ENCODE data around the gene CPSF7.
"Not testable (repeated sequence)": the region's sequence is repeated elsewhere in the genome, so short reads cannot be mapped to it uniquely, and the experiment has no call there.

The CPSF7 gene

DNA sequence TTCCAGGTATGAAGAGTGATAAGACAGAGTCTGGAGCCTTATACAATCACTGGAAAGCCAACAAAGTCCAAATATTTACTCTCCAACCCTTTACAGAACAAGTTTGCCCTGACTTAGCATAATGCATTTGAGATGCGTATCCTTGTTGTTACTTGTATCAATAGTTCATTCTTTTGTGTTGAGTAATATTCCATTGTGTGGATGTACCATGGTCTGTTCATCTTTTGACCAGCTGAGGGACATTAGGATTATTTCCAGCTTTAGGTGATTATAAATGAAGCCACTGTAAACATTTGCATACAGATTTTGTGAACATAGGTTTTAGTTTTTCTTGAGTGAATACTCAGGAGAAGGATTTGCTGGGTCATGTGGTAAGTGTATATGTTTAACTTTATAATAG, 9.8 kb upstream of the CPSF7 start:
- no peak for DNase-seq (ENCODE audit: low read depth)

DNA sequence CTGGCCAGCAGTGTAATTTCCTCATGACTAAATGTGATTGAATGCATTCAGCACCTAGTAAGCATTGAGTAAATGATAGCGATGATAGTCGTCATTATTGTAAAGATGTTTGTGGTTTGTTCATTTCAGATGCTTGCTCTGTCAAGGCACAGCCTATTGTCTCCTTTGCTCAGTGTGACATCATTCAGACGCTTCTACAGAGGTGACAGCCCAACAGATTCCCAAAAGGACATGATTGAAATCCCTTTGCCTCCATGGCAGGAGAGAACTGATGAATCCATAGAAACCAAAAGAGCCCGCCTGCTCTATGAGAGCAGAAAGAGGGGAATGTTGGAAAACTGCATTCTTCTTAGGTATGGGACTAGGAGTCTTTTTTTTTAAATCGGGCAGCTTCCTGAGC, 7.7 kb upstream of the CPSF7 start:
- DNase-seq (ENCODE audit: low read depth): no peak

DNA sequence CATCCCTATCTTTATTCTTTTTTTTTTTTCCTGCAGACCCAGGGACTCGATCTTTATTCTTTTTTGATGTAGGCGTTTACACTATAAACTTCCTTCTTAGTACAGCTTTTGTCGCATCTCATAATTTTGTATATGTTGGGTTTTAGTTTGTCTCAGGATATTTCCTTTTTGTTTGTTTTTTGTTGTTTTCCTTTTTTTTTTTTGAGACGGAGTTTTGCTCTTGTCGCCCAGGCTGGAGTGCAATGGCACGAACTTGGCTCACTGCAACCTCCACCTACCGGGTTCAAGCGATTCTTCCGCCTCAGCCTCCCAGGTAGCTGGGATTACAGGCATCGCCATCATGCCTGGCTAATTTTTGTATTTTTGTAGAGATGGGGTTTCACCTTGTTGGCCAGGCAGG, 1.1 kb upstream of the CPSF7 start:
- not testable (repeated sequence) for DNase-seq (ENCODE audit: low read depth)

DNA sequence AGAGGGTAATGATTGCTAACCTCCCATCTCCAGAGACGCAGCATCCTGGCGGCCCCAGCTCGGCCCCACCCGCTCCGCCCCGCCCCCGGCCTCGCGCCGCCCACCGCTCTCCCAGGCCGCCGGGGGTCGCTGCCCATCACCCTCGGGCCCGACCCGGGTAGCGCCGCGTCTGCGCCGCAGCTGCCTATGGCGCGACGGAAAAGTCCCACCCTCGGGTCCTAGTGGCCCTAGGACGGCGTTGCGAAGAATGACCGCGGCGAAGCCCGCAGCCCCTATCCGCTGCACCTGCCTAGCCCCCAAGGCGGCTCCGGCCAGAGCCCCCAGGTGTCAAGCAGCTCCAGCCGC, 457 bp downstream of the CPSF7 start:
- DNase-seq (ENCODE audit: low read depth): peak; percentile 59

DNA sequence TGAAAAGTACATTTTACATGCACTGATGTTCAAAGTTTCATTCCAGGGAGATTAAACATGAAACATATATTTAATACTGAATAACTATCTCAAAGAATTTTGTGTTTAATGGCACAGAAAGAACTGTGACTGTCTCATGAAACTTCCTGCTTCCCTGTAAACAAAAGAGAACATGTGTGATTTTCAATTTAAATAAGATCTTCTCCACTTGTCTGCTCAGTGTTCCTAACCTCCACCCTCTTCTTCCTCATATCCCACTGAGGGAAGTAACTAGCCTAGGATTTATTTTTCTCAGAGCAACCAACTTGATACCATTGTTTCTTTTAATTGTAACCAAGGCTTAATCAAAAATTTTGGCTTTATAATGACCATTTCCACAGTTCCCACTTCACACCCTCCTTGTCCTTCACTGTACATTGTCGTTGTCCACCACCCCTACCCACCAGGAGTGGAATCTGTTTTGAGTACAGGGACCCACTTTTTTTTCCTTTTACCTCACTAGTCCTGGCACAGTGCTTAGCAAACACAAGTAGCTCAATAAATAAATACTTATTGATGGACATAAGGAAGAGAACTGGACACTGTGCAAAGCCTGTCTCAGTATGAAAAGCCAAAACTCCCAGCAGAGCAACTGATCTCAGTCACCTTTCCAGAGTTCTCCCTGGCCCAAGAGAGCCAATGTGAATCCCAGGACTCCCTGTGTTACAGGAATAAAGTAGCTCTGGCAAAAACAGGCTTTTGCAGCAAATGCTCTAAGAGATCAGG, 4.2 kb downstream of the CPSF7 start:
- no peak for DNase-seq (ENCODE audit: low read depth)

DNA sequence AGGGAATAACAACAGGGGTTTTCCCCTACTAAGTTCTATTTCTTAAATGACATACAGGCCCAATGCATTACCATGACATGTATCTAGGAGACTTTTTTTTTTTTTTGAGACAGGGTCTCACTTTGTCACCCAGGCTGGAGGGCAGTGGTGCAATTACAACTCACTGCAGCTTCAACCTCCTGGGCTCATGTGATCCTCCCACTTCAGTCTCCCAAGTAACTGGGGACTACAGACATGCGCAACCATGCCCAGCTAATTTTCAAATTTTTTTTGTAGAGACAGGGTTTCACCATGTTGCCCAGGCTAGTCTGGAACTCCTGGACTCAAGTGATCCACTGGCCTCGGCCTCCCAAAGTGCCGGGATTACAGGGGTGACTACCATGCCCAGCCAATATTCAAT, 7.5 kb downstream of the CPSF7 start:
- no peak for DNase-seq (ENCODE audit: low read depth)

DNA sequence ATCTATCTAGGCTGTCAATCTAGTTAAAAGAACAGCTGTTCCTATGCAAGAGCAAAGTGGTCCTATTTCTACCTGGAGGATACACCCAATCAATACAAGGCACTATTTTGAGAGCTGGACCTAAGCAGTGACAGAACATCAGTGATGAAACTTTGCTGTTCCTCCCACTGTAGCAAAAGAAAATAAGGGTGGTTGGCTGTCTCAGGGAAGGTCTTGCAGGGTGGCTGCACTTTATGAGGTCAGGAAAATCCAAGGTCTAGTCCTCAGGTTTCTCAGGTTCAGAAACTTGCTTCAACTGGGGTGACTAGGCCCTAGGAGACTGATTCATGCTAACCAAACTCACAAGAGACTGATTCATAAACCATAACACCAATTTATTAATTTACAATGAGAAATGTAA, 11.6 kb downstream of the CPSF7 start:
- DNase-seq (ENCODE audit: low read depth): no peak

DNA sequence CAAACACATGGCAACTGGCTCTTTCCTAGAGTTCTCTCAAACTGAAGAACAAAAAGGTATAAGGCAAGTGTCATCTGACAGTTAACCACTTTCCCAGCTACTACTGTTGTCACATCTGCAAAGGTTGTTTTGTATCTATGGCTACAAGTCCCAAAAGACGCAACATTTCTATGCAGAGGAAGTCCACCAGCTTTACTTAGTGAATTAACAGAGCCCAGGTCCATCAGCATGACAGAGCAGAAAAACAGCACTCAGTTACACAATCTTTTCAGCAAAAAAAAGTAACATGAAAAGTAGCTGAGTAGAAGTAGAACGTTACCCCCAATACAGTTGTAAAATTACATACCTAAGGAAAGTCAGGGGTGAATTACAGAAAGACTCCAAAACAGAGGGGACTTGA, 12.1 kb downstream of the CPSF7 start:
- DNase-seq (ENCODE audit: low read depth): no peak

DNA sequence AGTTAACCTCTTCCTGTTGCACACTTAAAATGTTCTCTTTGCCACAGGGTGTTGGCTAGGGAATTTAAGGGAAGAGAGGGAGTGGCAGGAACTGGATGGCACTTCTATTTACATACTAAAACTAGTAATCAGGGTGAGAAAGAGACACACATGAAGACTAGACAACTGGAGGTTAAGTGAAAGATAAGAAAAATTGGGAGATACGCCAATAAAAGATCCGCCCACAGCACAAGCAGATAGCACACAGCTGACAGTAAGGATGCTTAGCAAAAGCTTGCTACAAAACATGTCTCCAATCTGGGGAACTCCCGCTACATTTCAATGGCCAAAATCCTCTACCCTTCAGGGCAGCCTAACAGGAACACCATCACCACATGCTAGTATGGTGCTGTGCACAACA, 12.8 kb downstream of the CPSF7 start:
- DNase-seq (ENCODE audit: low read depth): no peak

DNA sequence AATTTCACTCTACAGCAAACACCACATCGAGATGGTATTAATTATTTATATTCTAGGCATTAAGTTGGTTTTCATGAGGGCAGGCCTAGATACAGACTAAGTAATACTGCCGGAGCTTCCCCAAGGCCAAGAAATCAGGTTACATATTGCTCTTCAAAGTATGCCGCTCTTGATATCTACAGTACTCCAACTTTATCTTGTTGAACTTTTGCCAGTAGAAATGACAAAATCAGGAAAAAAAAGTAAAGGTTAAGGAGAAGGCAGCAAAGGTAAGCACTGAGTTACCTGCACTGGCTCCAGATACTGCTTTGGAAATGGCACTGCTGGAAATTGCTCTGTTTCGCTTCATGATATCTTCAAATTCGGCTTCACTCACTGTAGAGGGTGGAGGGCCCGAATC, 14.4 kb downstream of the CPSF7 start:
- no peak for DNase-seq (ENCODE audit: low read depth)

DNA sequence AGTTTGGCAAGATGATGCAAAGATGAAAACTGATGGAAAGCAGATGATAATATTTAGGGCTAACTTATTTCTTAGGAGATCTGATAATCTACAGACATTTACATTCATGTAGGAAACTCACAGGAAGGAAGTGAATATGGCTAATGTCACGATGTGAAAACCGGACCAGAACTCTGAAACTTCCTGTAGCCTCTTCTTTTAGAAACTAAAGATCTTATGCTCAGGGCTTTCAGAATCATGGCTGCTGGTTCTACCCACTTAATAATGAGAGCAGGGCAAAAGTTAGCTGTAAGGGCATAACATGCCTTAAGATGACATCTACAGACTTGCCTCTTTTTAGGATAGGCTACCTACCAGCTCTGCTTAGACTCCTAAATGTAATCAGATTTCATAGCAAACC, 15.2 kb downstream of the CPSF7 start:
- no peak for DNase-seq (ENCODE audit: low read depth)

DNA sequence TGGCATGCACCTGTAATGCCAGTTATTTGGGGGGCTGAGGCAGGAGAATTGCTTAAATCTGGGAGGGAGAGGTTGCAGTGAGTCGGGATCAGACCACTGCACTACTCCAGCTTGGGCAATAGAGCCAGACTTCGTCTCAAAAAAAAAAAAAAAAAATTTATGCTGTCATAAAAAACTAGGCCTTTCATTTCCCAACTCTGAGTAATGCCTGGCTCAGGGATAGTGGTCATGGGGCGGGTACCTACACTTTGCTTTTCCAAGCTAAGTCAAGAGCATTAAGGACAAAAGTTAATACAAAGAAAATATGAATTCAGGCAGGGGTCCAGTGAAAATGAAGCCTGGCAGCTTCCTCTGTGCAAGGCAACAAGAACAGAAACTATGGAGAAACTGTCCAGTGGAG, 16.3 kb downstream of the CPSF7 start:
- DNase-seq (ENCODE audit: low read depth): no peak

DNA sequence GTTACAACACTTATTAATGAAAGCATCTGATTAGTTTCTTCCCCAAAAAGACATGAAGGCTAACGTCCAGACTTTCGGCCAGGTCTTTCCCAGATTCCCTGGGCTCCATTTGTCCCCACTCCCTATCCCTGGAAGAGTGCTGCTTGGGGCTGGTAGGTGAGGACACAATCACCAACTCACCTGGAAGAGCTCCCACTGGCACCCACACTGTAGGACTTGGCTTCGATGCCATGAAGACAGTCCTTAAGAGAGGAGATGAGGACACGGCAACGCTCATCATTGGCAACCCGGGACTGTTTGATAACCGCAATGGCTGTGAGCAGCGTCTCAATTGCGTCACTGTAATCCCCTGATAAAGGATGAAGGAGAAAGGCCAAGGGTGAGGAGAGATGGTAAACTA, 18.2 kb downstream of the CPSF7 start:
- no peak for DNase-seq (ENCODE audit: low read depth)

DNA sequence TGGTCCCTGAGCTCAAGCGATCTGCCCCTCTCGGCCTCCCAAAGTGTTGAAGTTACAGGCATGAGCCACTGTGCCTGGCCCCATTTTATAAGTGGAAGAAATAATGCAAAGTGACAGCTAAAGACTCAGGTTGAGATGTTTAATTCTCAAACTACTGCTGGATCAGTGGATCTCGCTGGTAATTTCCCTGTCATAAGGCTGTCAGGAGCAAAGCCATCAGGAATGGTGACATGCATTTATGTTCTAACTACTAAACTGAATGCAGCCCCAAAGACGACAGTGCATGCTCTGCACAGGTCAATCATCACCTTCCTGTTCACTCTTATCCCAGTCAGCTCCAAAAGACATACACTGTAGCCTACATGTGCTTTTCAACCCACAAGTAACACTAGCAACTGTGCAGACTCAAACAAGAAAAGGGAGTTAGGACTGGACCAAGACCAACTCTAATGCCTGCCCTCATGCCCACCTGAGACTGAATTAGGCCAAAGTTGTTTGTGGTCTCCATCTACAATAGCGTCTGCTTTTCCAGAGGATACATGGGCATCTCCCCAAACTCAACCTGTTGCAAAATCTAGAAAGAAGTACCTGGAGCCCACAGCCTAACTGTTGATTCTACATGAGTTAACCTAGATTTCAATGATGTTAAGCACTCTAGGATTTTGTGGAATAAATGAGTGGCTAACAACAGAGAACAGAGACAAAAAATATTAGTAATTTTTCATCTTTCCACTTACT, 22.6 kb downstream of the CPSF7 start:
- no peak for DNase-seq (ENCODE audit: low read depth)

DNA sequence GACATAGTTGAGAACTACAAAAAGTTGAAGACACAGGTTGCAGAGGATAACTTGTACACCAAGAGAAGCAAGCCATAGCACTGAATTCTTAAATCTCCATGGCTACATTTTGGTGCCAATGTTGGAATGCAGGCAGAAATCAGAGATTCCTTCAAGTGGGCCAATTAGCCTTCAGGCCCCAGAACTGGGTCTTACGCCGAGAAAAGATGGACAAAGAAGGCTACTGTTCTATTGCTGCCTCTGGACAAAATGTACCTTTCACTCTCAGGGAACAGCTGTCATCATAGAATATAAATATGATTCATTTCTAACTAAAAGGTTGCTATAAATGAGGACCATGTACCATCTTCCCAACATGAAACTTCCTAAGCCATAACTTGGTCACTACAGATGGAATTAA, 23.7 kb downstream of the CPSF7 start:
- DNase-seq (ENCODE audit: low read depth): no peak

DNA sequence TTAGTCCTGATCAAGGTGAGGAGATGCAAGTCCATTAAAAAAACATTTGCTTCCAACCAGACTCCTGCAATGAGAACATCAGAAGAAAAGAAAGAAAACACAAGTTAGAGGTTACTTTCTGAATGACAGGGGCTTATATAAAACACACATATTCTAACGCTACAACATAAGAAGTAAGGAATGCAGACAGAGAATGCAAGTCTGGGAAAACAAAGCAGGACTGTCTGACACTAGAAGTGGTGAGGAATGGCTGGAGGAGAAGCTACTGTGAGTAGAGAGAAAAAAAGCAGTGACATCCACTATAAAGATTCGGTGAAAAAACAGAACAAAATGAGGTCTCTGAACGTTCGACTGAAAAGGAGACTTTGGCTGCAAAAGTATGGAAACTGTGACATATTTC, 25.1 kb downstream of the CPSF7 start:
- DNase-seq (ENCODE audit: low read depth): no peak

DNA sequence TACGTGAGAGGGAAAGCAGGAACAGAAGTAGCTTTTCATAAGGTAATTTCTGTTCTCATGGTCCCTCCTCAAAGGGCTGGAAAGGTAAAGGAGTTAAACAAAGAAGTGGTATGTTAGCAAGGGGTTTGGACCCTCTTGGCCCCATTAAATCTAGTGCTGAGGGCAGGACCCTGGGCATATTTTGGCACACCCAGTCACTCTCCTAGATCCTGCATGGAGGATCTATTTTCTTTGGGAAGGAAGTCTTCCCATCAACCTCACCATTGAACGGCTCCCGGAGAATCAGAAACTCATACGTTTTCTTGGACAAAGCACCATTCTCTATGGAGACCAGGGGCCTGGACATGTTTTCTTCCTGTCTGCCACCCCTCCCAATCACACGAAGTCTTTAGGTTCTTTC, 25.7 kb downstream of the CPSF7 start:
- DNase-seq (ENCODE audit: low read depth): no peak

DNA sequence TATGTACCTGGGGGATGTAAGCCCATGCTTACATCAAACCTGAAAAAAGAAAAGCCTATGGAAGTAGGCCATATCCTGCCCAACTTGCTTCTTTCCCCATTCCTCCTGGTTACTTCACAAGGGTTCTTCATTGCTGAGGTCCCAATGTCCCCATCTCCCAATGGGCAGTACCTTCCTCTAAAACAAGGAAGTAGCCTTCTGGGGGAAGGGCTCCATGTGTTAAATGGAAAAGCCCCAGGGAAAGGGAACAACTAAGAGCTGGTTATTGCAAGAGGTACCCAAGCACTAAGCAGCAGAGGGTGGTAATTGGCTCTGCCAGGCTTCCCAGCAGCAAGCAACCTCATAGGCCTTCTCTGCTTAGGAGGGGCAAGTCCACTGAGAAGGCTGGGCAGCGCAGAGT, 26.1 kb downstream of the CPSF7 start:
- DNase-seq (ENCODE audit: low read depth): no peak

DNA sequence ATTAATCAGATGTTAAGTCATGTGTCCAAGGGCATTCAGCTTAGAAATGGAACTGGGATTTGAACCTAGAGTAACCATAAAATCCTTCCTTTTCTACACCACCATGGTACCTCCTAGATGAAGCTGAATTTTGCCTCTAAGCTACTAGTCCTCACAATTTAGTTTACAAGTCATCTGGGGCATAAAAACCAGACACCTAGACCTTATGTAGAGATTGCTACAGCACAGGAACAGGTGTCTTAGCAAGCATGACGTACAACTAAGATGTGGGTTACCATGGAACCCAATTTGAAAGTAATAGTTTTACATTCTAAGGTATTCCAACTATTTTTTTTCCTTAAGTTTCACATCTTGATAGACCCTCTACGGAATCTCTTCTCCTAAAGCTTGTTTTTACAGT, 28.2 kb downstream of the CPSF7 start:
- DNase-seq (ENCODE audit: low read depth): no peak

DNA sequence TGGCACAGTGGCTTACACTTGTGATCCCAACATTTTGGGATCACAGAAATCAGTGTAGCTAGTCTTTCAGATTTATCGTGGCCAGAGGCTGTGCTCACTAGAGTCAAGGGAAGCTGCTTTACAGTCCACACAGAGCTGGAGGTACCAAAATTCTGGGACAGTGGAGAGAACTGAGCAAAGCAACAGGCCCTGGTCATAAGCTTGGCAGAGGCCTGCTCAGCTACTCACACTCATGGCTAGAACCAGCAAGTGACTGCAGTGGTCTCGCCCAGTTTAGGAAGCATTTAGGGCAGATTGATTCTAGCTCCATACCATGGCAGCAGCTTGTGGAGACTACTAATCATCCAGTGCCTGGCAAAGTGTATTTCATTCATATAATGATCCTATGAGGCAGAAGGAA, 28.6 kb downstream of the CPSF7 start:
- DNase-seq (ENCODE audit: low read depth): no peak

DNA sequence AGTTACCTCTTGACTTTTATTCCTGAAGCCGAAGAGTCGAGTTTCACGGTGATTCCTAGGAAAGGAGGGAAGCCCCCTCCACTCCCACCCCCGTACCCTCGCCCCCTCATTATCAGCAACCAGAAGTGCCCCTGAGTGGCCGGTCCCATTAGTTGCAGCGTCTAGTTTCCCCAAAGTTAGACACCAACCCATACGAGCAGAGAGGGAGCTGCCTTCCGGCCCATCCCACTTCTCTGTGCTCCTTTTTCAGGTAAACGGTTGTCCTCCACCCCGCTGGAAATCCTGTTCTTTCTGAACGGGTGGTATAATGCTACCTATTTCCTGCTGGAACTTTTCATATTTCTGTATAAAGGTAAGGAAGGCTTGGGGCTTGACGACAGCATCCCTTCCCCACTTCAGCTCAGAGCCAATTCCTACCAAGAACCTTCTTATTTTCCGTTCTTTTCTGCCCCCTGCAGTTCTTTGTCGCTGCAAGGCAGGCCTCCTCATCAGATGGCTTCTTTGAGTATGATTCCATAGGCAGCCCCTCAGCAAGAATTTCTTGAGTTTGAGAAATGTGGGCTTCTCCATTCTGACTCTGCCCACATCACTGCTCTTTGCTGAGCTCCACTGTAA, 36.7 kb downstream of the CPSF7 start:
- DNase-seq (ENCODE audit: low read depth): no peak

DNA sequence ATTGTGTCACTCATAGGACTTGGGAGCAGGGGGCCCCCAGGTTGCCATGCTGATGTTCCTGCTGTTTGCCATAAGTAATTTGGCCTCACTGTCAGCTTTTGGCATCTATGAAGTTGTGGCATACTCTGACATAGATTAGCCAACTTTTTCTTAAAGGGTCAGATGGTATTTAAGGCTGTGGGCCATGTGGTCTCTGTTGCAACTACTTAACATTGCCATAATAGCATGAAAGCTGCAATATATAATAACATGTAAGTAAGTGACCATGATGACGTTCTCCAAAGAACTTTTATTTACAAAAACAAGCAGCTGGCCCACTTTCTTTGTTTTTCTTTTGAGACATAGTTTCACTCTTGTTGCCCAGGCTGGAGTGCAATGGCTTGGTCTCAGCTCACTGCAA, 39.6 kb downstream of the CPSF7 start:
- no peak for DNase-seq (ENCODE audit: low read depth)
